Stimulated activated CD8-positive, alpha-beta memory T cell treated with anti-CD3 and anti-CD28 coated beads, Interleukin-15, amount 100 ng/mL, for 24 hours (primary cell): ENCODE measurements around the gene IL16.

Source experiments
- DNase-seq: peaks from one replicate; pipeline ENCODE4 v3.0.0-alpha.2; 2020; ENCODE audit warnings: low read depth

IL16 gene

GRCh38 chr15:81174792-81175327, 21.8 kb upstream of the IL16 start:
- DNase-seq, result no peak

GRCh38 chr15:81175496-81175895, 21.2 kb upstream of the IL16 start:
- no peak for DNase-seq

GRCh38 chr15:81176291-81176893, 20.3 kb upstream of the IL16 start:
- no peak for DNase-seq

- DNase-seq, result no peak
Observed at GRCh38 chr15:81178365-81178764, 18.3 kb upstream of the IL16 start.

GRCh38 chr15:81181220-81181619, 15.5 kb upstream of the IL16 start:
- no peak for DNase-seq

DNA sequence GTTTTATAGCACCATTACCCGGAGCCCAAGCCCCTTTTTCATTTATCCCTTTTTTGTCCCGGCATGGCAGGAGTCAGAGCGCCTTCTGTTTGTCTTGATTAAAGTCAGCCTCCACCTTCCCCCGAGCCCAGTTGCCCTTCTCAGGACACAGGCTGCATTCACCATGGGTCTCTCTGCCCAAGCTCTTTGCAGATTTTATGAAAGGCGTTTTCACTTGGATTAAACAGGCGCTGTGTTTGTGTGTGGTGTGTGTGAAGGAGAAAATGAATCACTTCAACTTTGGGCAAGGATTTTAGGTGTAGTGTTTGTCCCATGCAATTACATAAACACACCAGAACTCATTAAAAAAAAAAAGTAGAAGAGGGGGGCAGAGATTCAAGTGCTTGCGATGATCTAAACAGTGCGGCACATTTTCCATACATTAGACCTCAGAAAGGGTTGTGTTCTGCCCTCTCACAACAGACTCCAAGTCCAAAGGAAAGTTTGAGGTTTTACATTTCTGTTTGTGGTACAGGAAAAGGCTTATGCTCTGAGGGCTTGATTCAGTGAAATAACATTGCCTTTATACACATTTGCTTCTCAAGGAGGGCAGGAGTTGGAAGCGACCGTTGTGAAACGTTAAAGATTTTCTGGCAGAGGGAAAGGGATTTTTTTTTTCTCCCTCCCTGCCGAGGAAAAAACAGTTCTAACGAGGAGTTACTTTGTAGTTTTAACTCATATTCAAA, 14.5 kb upstream of the IL16 start:
- DNase-seq, result no peak

DNA sequence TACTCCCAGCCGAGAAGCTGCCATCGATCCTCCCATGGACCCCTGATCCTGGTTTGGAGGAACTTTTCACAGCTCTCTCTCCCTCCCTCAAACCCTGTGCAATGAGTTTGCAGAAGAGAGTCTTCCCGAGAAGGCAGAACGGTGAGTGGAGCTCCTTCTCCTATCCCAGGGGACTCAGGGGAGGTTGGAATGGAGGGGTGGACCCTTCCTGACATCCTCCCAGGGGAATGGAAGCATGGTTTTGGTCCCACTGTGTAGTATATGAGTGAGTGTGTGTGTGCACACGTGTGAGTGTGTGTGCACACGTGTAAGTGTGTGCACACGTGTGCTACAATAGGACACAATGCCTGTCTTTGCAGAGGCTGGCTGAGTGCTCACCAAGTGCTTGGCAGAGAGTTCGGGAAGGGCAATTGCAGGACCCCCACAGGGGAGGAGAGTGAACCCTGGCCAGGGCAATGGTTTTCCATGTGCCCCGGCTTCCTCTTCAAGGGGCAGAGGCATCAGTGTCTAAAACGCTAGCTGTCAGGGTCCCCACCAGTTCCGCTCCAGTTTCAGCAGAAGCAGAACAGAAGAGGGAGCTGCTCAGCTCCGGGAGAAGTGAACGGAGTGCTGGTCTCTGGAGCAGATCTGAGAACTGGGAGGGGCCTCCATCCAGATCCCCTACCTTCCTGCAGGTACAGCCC, 13.8 kb upstream of the IL16 start:
- DNase-seq, result no peak

- DNase-seq, result no peak
Observed at GRCh38 chr15:81183439-81183775, 13.3 kb upstream of the IL16 start.

- no peak for DNase-seq
Observed at GRCh38 chr15:81184188-81184587, 12.5 kb upstream of the IL16 start.

GRCh38 chr15:81185631-81186295, 10.9 kb upstream of the IL16 start:
- DNase-seq, result no peak

GRCh38 chr15:81188354-81188753, 8.3 kb upstream of the IL16 start:
- no peak for DNase-seq

GRCh38 chr15:81189583-81190283, 6.9 kb upstream of the IL16 start:
- no peak for DNase-seq

- no peak for DNase-seq
Observed at GRCh38 chr15:81190922-81191507, 5.7 kb upstream of the IL16 start.

- no peak for DNase-seq
Observed at GRCh38 chr15:81191701-81192100, 5.0 kb upstream of the IL16 start.

GRCh38 chr15:81194723-81195122, 2.0 kb upstream of the IL16 start:
- DNase-seq, result no peak

- no peak for DNase-seq
Observed at GRCh38 chr15:81195339-81195864, 1.3 kb upstream of the IL16 start.

- DNase-seq, result no peak
Observed at GRCh38 chr15:81197255-81197630, 564 bp downstream of the IL16 start.

DNA sequence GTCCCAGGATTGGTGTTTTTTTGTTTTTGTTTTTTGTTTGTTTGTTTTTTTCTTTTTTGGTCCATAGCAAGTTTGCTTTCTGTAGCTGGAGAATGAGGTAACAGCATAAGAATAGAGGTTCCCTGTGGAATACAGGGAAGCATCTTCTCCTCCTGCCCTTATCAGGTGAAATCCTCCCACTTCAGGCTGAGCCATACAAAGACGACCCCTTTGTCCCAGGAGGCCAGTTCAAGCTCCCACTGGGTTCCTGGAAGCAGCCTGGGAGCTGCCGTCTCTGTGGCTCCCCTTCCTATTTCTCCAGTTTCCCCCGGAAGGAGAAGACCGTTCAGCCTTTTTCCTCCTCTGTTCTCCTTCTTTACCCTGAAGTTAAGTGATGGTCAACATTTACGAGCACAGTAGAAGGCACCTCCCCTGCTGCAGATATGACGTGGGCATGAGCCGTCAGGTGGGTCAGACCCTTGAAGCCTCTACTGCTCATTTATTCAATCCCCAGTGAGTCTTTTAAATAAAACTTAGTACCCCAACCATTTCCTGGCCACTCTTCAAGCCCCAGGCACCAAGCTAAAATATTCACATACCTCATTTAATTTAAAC, 1.1 kb downstream of the IL16 start:
- DNase-seq, result no peak

DNA sequence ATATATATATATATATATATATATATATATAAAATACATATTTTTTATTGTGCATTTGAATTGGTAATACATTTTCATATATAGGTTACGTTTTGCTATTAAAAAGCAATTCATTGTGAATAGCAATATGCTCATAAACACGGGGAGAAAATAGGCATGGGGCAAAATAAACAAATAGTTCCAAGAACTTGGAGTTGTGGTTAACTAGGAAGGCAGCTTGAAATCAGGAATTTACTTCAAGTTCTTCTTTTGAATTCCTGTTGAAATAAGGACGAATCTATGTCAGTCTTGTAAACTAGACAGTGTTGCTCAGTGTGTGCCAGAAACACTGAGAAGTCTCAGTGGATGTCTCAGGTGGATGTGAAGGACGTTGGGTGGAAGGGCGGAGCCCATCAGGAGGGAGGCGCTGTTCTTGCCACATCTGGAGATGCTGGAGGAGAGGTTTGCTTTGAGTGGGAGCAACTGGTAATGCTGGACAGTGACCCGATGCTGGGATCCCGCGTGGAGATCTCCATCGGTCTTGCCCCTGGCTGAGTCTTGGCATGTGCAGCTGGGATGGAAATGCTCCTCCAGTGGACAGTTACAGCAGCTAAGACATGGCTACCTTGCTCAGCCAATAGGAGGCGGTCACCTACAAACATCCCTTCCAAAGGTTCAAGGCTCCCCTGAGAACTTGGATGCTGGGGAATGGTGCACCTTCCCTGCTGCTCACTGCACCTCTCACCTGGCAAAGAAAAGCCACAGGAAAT, 2.5 kb downstream of the IL16 start:
- DNase-seq, result no peak

DNA sequence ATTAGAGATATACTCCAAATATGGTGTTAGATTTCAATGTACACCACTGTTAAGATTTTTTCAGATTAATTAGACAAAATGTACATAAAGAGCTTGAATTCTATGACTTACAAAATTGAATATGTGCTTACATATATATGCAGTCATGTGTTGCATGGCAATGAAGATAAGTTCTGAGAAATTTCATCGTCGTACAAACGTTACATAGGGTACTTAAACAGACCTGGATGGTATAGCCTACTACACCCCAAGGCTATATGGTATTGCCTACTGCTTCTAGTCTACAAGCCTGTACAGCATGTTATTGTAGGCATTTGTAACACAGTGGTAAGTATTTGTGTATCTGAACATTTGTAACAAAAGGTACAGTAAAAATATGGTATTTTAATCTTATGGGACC, 9.3 kb downstream of the IL16 start:
- DNase-seq, result no peak
